ENCODE data around the gene TMEM233.

- TF ChIP-seq, protein P1, sequence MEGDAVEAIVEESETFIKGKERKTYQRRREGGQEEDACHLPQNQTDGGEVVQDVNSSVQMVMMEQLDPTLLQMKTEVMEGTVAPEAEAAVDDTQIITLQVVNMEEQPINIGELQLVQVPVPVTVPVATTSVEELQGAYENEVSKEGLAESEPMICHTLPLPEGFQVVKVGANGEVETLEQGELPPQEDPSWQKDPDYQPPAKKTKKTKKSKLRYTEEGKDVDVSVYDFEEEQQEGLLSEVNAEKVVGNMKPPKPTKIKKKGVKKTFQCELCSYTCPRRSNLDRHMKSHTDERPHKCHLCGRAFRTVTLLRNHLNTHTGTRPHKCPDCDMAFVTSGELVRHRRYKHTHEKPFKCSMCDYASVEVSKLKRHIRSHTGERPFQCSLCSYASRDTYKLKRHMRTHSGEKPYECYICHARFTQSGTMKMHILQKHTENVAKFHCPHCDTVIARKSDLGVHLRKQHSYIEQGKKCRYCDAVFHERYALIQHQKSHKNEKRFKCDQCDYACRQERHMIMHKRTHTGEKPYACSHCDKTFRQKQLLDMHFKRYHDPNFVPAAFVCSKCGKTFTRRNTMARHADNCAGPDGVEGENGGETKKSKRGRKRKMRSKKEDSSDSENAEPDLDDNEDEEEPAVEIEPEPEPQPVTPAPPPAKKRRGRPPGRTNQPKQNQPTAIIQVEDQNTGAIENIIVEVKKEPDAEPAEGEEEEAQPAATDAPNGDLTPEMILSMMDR (conservative IDR thresholded peaks at IDR 0.05; ENCODE audit: low read depth in 2 of 2): no peak
- TF ChIP-seq POLR2AphosphoS5 (IDR thresholded peaks at IDR 0.05; ENCODE audit: low read depth) (no peak), ETS1 (IDR thresholded peaks at IDR 0.05) (no peak), ZNF114 (CRISPR knock-in tag; IDR thresholded peaks at IDR 0.05) (no peak), EZH2phosphoT487 (IDR thresholded peaks at IDR 0.05; ENCODE audit: unreplicated experiment) (no peak), JUNB (IDR thresholded peaks at IDR 0.05; ENCODE audit: unreplicated experiment) (no peak)
Measured at GRCh38 chr12:119689935-119690500, 96.4 kb downstream of the TMEM233 start.

Measured in GM23338 (cell line).